ENCODE data around the gene PCAT6. TPM values are rescaled to one million over a fixed set of nuclear protein-coding genes. Genes with fewer than 3 reads are reported as not detected.
A peak's percentile ranks its signal among the peaks of the same experiment; 100 is the strongest.

Gene PCAT6
- total and polyA plus RNA-seq, 7 donors, result 0.14 to 4.1 (median 0.57) TPM

- H3K9me3 ChIP-seq, result no peaks in the 10 kb centered on the region
- intact Hi-C loops (cut with DNase I), result no loop called here
- DNase-seq, result no peak
- H3K27me3 ChIP-seq (ENCODE audit: insufficient read depth in 3 of 3, low read length in 2 of 3), result no peaks in the 10 kb centered on the region
- H3K27ac ChIP-seq, result no peak overlapping the region
- H3K4me3 ChIP-seq, result no peak overlapping the region
- ATAC-seq, result no peak
- 86 to 90% (median 88%) methylated on average over 8 of the region's 8 CpGs for WGBS, 3 donors
- TF ChIP-seq CTCF (IDR thresholded peaks at IDR 0.05), result no peak
- peaks cover 2% of the 10 kb centered on the region for H3K4me1 ChIP-seq
- H3K36me3 ChIP-seq (ENCODE audit: insufficient read depth in 1 of 2, low read depth in 1 of 2), result no peaks in the 10 kb centered on the region
These were observed 44.0 kb downstream of the PCAT6 start for GRCh38 chr1:202854787-202855186.

DNA sequence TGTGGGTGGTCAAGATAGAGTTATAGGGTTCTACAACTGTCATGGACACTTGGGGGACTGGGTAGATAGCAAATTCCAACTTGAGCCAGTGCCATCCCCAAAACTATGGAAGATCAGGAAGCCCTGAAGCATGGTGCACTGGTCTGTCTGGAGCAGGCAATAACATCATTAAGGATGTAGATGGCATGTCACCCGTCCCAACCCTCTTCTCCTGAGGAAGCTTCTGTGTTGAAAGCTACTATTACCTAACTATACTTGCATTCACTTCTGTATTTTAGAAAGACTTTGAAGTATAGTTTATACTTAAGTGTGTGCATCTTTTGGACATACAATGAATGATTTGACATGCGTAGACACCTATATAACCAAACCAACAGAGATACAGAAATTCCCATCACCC, 45.3 kb downstream of the PCAT6 start:
- TF ChIP-seq CTCF (IDR thresholded peaks at IDR 0.05), result no peak
- no peak overlapping the region for H3K27ac ChIP-seq
- H3K36me3 ChIP-seq (ENCODE audit: insufficient read depth in 1 of 2, low read depth in 1 of 2), result no peaks in the 10 kb centered on the region
- 91 to 92% (median 92%) methylated on average over 2 of the region's 2 CpGs for WGBS, 3 donors
- ATAC-seq, result no peak
- DNase-seq, result no peak
- no peaks in the 10 kb centered on the region for H3K9me3 ChIP-seq
- peaks cover 2% of the 10 kb centered on the region for H3K4me1 ChIP-seq
- H3K27me3 ChIP-seq (ENCODE audit: insufficient read depth in 3 of 3, low read length in 2 of 3), result no peaks in the 10 kb centered on the region
- intact Hi-C loops (cut with DNase I), result no loop called here
- no peak overlapping the region for H3K4me3 ChIP-seq

DNA sequence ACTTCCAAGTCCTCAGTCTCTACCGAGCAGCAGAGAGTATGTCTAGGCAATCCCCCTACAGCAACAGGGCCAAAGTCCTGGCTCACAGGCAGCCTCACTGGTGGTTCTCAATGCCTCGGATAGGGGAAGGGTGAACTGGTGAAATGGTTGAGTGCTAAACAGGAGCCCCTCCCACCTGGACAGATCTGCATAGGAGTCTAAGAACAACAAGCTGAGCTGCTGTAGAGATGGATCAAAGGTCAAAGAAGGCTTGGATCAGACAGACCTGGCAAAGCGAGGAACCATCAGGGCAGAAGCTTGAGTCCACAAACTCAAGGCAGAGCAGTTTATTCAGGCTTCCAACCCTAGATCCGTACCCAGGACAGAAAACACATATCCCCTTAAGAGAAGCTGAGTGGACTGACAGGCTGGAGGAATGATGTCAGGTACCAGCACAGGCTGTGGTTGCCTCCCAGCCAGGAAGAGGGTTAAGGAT, 46.4 kb downstream of the PCAT6 start:
- Histone ChIP-seq H3K9me3 (no peaks in the 10 kb centered on the region), H3K4me1 (peaks cover 2% of the 10 kb centered on the region), H3K4me3 (no peak overlapping the region), H3K36me3 (ENCODE audit: insufficient read depth in 1 of 2, low read depth in 1 of 2) (no peaks in the 10 kb centered on the region), H3K27me3 (ENCODE audit: insufficient read depth in 3 of 3, low read length in 2 of 3) (no peaks in the 10 kb centered on the region), H3K27ac (no peak overlapping the region)
- intact Hi-C loops (cut with DNase I), result no loop called here
- no peak for DNase-seq
- TF ChIP-seq CTCF (IDR thresholded peaks at IDR 0.05), result no peak
- WGBS, 3 donors, result 62 to 69% (median 62%) methylated on average over 4 of the region's 4 CpGs
- no peak for ATAC-seq

GRCh38 chr1:202858331-202858730, 47.6 kb downstream of the PCAT6 start:
- Histone ChIP-seq H3K36me3 (ENCODE audit: insufficient read depth in 1 of 2, low read depth in 1 of 2) (no peaks in the 10 kb centered on the region), H3K27ac (peak overlapping the region; percentile 39), H3K4me3 (no peak overlapping the region), H3K4me1 (peaks cover 2% of the 10 kb centered on the region), H3K27me3 (ENCODE audit: insufficient read depth in 3 of 3, low read length in 2 of 3) (no peaks in the 10 kb centered on the region), H3K9me3 (no peaks in the 10 kb centered on the region)
- TF ChIP-seq CTCF (IDR thresholded peaks at IDR 0.05), result no peak
- DNase-seq, result peak; percentile 70 to 82
- 60 to 62% (median 61%) methylated on average over 6 of the region's 6 CpGs for WGBS, 3 donors
- intact Hi-C loops (cut with DNase I), result no loop called here
- ATAC-seq, result peak in 1 of 4 donors; percentile 37

DNA sequence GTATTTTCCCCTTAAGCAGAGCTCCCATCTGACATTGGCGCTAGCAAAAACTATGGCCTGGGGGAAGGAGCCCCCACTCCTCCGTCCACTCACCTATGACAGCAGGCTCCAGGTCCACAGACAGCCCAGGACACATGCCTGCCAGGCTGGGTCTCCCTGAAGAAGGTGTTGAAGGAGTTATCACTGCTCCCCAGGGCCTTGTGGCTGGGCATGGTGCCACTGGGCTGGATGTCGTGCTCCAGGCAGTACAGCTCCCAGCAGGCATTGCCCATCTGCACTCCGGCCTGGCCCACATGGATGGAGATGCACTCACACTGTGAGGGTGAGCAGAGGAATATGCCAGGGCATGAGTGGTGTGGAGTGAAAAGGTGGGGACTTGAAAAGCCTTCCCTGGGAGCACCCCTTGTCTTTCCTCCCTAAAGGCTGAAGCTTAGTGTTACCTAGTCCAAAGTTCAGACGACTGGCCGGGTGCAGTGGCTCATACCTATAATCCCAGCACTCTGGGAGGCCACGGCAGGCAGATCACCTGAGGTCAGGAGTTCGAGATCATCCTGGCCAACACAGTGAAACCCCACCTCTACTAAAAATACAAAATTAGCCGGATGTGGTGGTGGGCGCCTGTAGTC, 48.1 kb downstream of the PCAT6 start:
- Histone ChIP-seq H3K9me3 (no peaks in the 10 kb centered on the region), H3K27me3 (ENCODE audit: insufficient read depth in 3 of 3, low read length in 2 of 3) (no peaks in the 10 kb centered on the region), H3K27ac (peak overlapping the region; percentile 39), H3K4me3 (no peak overlapping the region), H3K36me3 (ENCODE audit: insufficient read depth in 1 of 2, low read depth in 1 of 2) (no peaks in the 10 kb centered on the region), H3K4me1 (peaks cover 2% of the 10 kb centered on the region)
- intact Hi-C loops (cut with DNase I), result no loop called here
- no peak for TF ChIP-seq CTCF (IDR thresholded peaks at IDR 0.05)
- 87 to 90% (median 90%) methylated on average over 10 of the region's 10 CpGs for WGBS, 3 donors
- no peak for ATAC-seq
- peak; percentile 53 to 76 for DNase-seq

Measured in psoas muscle (tissue), 8 donors.